Measurements from ENCODE around the gene IMPACT.

DNA sequence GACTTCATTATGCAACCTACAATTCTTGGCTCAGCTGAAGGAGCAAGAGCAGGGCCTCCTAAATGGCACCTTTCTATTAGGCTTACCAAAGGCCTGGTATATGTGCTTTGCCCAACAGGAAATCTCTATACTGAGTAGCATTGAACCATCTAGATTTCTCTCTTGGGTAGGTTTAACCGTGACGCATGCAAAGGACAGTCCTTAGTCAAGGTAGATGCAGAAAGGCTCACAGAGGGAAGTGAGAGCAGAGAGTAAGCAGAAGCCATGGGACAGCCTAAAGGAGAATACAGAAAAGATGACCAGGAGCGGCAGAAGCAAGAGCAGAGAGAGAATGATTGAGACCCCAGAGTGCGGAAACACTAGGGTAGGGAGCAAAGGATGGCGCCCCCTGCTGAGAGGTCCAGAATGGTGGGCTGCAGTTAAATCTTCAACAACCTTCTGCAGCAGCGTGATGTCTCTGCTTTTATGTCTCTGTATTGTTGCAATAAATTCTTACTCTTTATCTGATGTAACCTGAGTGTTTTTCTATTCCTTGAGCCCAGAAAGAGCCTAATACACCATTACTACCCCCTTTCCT, 24.2 kb upstream of the IMPACT start:
- TF ChIP-seq, protein P1, sequence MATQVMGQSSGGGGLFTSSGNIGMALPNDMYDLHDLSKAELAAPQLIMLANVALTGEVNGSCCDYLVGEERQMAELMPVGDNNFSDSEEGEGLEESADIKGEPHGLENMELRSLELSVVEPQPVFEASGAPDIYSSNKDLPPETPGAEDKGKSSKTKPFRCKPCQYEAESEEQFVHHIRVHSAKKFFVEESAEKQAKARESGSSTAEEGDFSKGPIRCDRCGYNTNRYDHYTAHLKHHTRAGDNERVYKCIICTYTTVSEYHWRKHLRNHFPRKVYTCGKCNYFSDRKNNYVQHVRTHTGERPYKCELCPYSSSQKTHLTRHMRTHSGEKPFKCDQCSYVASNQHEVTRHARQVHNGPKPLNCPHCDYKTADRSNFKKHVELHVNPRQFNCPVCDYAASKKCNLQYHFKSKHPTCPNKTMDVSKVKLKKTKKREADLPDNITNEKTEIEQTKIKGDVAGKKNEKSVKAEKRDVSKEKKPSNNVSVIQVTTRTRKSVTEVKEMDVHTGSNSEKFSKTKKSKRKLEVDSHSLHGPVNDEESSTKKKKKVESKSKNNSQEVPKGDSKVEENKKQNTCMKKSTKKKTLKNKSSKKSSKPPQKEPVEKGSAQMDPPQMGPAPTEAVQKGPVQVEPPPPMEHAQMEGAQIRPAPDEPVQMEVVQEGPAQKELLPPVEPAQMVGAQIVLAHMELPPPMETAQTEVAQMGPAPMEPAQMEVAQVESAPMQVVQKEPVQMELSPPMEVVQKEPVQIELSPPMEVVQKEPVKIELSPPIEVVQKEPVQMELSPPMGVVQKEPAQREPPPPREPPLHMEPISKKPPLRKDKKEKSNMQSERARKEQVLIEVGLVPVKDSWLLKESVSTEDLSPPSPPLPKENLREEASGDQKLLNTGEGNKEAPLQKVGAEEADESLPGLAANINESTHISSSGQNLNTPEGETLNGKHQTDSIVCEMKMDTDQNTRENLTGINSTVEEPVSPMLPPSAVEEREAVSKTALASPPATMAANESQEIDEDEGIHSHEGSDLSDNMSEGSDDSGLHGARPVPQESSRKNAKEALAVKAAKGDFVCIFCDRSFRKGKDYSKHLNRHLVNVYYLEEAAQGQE (IDR thresholded peaks at IDR 0.05): no peak
- TF ChIP-seq, protein P2, sequence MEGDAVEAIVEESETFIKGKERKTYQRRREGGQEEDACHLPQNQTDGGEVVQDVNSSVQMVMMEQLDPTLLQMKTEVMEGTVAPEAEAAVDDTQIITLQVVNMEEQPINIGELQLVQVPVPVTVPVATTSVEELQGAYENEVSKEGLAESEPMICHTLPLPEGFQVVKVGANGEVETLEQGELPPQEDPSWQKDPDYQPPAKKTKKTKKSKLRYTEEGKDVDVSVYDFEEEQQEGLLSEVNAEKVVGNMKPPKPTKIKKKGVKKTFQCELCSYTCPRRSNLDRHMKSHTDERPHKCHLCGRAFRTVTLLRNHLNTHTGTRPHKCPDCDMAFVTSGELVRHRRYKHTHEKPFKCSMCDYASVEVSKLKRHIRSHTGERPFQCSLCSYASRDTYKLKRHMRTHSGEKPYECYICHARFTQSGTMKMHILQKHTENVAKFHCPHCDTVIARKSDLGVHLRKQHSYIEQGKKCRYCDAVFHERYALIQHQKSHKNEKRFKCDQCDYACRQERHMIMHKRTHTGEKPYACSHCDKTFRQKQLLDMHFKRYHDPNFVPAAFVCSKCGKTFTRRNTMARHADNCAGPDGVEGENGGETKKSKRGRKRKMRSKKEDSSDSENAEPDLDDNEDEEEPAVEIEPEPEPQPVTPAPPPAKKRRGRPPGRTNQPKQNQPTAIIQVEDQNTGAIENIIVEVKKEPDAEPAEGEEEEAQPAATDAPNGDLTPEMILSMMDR (IDR thresholded peaks at IDR 0.05; ENCODE audit: low read depth, low read length, missing input control): no peak
- TF ChIP-seq, protein P3, sequence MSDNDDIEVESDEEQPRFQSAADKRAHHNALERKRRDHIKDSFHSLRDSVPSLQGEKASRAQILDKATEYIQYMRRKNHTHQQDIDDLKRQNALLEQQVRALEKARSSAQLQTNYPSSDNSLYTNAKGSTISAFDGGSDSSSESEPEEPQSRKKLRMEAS (IDR thresholded peaks at IDR 0.05): no peak
- TF ChIP-seq SP1 (IDR thresholded peaks at IDR 0.05) (no peak), EGR1 (IDR thresholded peaks at IDR 0.05; ENCODE audit: low read depth in 2 of 2) (no peak), TAF1 (conservative IDR thresholded peaks at IDR 0.05) (no peak), RAD21 (IDR thresholded peaks at IDR 0.05) (peak in 1 of 2 donors; percentile 25), FOXA1 (IDR thresholded peaks at IDR 0.05) (no peak), JUND (IDR thresholded peaks at IDR 0.05) (no peak), NR2F2 (IDR thresholded peaks at IDR 0.05) (no peak), HNF4G (IDR thresholded peaks at IDR 0.05) (no peak)
- TF ChIP-seq, protein P4, sequence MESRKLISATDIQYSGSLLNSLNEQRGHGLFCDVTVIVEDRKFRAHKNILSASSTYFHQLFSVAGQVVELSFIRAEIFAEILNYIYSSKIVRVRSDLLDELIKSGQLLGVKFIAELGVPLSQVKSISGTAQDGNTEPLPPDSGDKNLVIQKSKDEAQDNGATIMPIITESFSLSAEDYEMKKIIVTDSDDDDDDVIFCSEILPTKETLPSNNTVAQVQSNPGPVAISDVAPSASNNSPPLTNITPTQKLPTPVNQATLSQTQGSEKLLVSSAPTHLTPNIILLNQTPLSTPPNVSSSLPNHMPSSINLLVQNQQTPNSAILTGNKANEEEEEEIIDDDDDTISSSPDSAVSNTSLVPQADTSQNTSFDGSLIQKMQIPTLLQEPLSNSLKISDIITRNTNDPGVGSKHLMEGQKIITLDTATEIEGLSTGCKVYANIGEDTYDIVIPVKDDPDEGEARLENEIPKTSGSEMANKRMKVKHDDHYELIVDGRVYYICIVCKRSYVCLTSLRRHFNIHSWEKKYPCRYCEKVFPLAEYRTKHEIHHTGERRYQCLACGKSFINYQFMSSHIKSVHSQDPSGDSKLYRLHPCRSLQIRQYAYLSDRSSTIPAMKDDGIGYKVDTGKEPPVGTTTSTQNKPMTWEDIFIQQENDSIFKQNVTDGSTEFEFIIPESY (IDR thresholded peaks at IDR 0.05): no peak
